ENCODE results near the gene IL1R1.

GRCh38 chr2:102158011-102158755 lies 15.6 kb downstream of the IL1R1 start:
- TF ChIP-seq POLR2A (IDR thresholded peaks at IDR 0.05) (no peak), CTCF (IDR thresholded peaks at IDR 0.05) (no peak)
